MM.1S (cell line): ENCODE data around the gene SPAG16.

Source experiments
- CTCF ChIP-seq: fragments of 300-600 bp; sonication (generic); IDR thresholded peaks from 2 replicates; pipeline ENCODE4 v1.5.1; 2016; ENCODE audit warnings: antibody characterized with exemption, low read length, mixed read lengths
- EZH2 ChIP-seq: fragments of 300-600 bp; sonication (generic); optimal IDR thresholded peaks from 2 replicates; pipeline ENCODE3; 2017; ENCODE audit warnings: low read depth, mild to moderate bottlenecking, antibody characterized with exemption, low read length, mixed read lengths

- TF ChIP-seq CTCF (no peak), EZH2 (no peak)
Measured at GRCh38 chr2:213678437-213679218, 394.4 kb downstream of the SPAG16 start.
